ENCODE results near the gene TGFB1. TPM values are rescaled to one million over a fixed set of nuclear protein-coding genes. Genes with fewer than 3 reads are reported as not detected.

Gene TGFB1
- total RNA-seq, 1 experiment from 2014 or later: 10.4 TPM

- Mint-ChIP-seq H3K4me1 (peaks cover 43% of the 10 kb centered on the region), H3K36me3 (peaks cover 22% of the 10 kb centered on the region), H3K9me3 (peaks cover 4% of the 10 kb centered on the region), H3K4me3 (no peak overlapping the region), H3K27me3 (ENCODE audit: low read depth) (no peaks in the 10 kb centered on the region; the same call in 1 of the 2 replicates), H3K27ac (no peak overlapping the region)
- peak; percentile 60 for ATAC-seq
- peak; percentile 37; the same call in 1 of the 2 replicates for TF ChIP-seq CTCF (IDR thresholded peaks at IDR 0.05)
- TF ChIP-seq ATF3 (CRISPR knock-in tag; conservative IDR thresholded peaks at IDR 0.05): no peak
- ChIA-PET CTCF (interaction anchor here (0.5 to 3.4 kb wide), 39 partner anchors 10 to 701 kb away, joined by 3 to 66 read pairs (median 4); partner anchors contain the start of genes B3GNT8, B9D2, CCDC97 and RAB4B), POLR2A (interaction anchor here (0.6 to 1.7 kb wide), 2 partner anchors 12 to 18 kb away, joined by 3 to 8 read pairs; partner anchors contain the start of gene CCDC97)
- peak; percentile 70 for DNase-seq (ENCODE audit: low spot score)
These were observed 32.0 kb downstream of the TGFB1 start for GRCh38 chr19:41321600-41322270.

GRCh38 chr19:41321204-41321599 is 32.5 kb downstream of the TGFB1 start:
- ChIA-PET POLR2A (interaction anchor here (1.7 kb wide), 1 partner anchor 11 kb away, joined by 8 read pairs; the partner anchor contains the start of gene CCDC97), CTCF (interaction anchor here (0.5 to 3.4 kb wide), 27 partner anchors 10 to 701 kb away, joined by 3 to 66 read pairs (median 4); partner anchors contain the start of genes B3GNT8, B9D2, RAB4B and TGFB1)
- peaks cover 39% of the 10 kb centered on the region for H3K4me1 Mint-ChIP-seq
- peaks cover 5% of the 10 kb centered on the region for H3K9me3 Mint-ChIP-seq
- no peak overlapping the region for H3K27ac Mint-ChIP-seq
- no peak for ATAC-seq
- peaks cover 27% of the 10 kb centered on the region for H3K36me3 Mint-ChIP-seq
- DNase-seq (ENCODE audit: low spot score): no peak
- TF ChIP-seq NR2C2 (CRISPR knock-in tag; IDR thresholded peaks at IDR 0.05) (no peak), TEAD1 (CRISPR knock-in tag; IDR thresholded peaks at IDR 0.05) (no peak), AFF4 (CRISPR knock-in tag; IDR thresholded peaks at IDR 0.05; ENCODE audit: borderline replicate concordance) (no peak), ESRRA (CRISPR knock-in tag; IDR thresholded peaks at IDR 0.05; ENCODE audit: borderline replicate concordance) (no peak), NR1H2 (CRISPR knock-in tag; IDR thresholded peaks at IDR 0.05) (no peak), ZNF138 (CRISPR knock-in tag; conservative IDR thresholded peaks at IDR 0.05) (no peak)
- no peaks in the 10 kb centered on the region; the same call in 1 of the 2 replicates for H3K27me3 Mint-ChIP-seq (ENCODE audit: low read depth)
- H3K4me3 Mint-ChIP-seq: no peak overlapping the region

- H3K27me3 Mint-ChIP-seq (ENCODE audit: low read depth): no peaks in the 10 kb centered on the region
- peaks cover 36% of the 10 kb centered on the region for H3K4me1 Mint-ChIP-seq
- CTCF ChIA-PET: interaction anchor here (0.7 to 3.4 kb wide), 3 partner anchors 21 to 243 kb away, joined by 3 to 66 read pairs (median 3); partner anchors contain the start of gene TGFB1
- no peak overlapping the region for H3K27ac Mint-ChIP-seq
- peaks cover 5% of the 10 kb centered on the region for H3K9me3 Mint-ChIP-seq
- POLR2A ChIA-PET: interaction anchor here (1.7 kb wide), 1 partner anchor 11 kb away, joined by 8 read pairs; the partner anchor contains the start of gene CCDC97
- peaks cover 31% of the 10 kb centered on the region for H3K36me3 Mint-ChIP-seq
- ATAC-seq (no peak), DNase-seq (ENCODE audit: low spot score) (no peak)
- no peak overlapping the region for H3K4me3 Mint-ChIP-seq
- TF ChIP-seq JUN (CRISPR knock-in tag; IDR thresholded peaks at IDR 0.05) (no peak), NR2C2 (CRISPR knock-in tag; IDR thresholded peaks at IDR 0.05) (no peak), NR1H2 (CRISPR knock-in tag; IDR thresholded peaks at IDR 0.05) (no peak), ZBTB21 (CRISPR knock-in tag; IDR thresholded peaks at IDR 0.05; ENCODE audit: borderline replicate concordance) (no peak), FOXP1 (CRISPR knock-in tag; IDR thresholded peaks at IDR 0.05; ENCODE audit: borderline replicate concordance) (no peak), ZNF281 (CRISPR knock-in tag; IDR thresholded peaks at IDR 0.05) (no peak), E2F1 (CRISPR knock-in tag; IDR thresholded peaks at IDR 0.05) (no peak), RORB (CRISPR knock-in tag; IDR thresholded peaks at IDR 0.05) (no peak), ZNF425 (CRISPR knock-in tag; conservative IDR thresholded peaks at IDR 0.05) (no peak), ZMAT4 (CRISPR knock-in tag; IDR thresholded peaks at IDR 0.05) (no peak)
These were observed 33.2 kb downstream of the TGFB1 start for GRCh38 chr19:41320568-41320967.
